DMS114 treated with DMSO at 0.1 percent for 48 hours (cell line): ENCODE results near the gene TMEM135.
"Not testable (repeated sequence)": the region's sequence is repeated elsewhere in the genome, so short reads cannot be mapped to it uniquely, and the experiment has no call there.

ENCODE experiments used
- DNase-seq: peaks from one replicate; lab custom pipeline; 2025; ENCODE audit not compliant: unreplicated experiment; lab: John Stamatoyannopoulos, UW

The TMEM135 gene

DNA sequence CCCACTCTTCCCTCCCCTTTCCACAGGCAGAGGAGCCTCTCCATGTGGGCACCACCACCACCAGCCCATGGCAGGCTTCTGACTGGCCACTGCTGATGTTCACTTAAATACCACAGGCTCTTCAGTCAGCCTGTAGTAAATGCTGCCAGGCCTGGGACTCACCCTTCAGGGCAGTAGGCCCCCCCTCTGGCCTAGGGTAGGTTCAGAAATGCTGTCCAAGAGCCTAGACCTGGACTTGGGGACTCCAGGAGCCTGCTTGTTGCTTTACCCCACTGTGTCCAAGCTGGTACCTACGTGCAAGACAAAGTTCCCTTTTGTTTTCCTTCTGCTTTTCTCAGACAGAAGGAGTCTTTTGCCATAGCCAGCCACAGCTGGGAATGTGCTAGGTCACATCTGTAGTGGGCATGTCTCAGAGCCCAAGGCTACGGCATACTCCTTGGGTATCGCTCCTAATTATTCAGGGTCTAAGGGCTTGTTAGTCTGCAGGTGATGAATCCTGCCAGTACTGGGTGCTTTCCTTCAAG is 38.6 kb downstream of the TMEM135 start:
- DNase-seq: no peak

DNA sequence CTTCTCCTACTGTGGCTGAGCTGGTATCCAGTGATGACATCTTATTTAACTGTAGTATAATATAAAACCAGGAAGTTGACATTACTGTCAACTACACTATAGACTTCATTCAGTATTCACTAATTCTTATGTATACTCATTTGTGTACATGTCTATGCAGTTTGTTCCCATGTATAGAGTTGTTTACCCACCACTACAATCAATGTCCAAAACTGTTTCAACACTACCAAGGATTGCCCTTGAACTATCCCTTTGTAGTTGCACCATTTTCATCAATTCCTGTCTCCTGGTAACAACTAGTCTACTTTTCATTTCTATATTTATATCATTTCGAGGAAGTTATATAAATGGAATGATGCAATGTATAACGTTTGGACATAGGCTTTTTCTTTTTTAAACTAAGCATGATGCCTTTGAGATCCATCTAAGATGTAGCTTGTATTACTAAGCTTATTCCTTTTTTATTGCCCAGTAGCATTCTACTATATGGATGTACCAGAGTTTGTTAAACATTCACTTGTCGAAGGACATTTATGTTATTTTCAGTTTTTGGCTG is 39.2 kb downstream of the TMEM135 start:
- no peak for DNase-seq

DNA sequence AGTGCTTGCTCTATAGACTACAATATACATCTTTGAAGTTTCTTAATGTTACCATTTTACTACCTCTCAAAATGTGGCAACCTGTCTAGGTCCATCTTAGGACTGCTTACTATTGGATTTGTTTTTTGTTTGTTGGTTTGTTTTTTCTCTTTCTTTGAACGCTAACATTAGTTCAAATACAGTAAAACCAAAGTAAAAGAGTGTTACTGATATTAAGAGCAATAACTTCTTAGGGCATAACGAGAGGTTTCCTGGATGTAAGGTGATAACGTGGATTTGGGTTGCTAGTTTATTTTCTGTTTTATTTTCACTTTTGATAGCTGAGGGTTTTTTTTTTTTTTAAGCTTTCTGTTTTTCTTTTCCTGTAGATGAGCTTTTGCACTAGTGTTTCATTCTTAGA is 43.6 kb downstream of the TMEM135 start:
- no peak for DNase-seq

DNA sequence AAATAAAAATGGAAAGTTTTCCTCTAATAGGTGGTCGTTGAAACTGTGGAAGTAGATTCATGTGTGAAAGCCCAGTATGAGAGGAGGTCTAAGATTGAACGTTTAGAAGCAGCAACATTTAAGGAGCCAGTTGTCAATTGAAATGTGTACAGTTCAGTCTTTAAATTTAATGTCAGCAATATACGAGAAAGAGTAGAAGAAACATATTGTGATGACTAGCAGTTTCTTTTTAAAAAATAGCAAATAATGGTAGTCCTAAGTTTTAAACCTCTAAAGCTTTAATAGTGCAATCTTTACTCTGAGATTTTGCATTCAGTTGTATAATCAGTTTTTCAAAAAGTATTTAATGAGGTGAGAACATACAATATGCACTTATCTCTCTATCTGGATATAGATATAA is 44.9 kb downstream of the TMEM135 start:
- DNase-seq: no peak

DNA sequence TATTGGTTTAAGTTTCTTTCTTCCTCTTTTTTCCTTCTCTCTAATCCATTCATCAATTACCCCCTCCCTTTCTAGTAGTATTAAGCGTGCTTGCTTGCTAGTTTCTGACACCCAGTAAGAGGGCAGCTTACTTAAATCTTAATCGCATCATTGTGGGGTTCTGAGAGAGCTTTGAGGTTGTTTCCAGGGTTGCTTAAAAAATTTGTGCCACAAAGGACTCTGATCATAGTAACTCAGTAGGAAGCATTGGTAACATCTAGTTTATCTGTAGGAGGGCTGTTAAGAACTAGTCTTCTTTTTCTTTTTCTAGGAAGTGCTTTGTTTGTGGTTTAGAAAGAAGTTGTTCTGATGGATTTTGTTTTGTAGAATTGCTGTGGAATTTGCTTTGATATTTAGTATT is 45.3 kb downstream of the TMEM135 start:
- no peak for DNase-seq

DNA sequence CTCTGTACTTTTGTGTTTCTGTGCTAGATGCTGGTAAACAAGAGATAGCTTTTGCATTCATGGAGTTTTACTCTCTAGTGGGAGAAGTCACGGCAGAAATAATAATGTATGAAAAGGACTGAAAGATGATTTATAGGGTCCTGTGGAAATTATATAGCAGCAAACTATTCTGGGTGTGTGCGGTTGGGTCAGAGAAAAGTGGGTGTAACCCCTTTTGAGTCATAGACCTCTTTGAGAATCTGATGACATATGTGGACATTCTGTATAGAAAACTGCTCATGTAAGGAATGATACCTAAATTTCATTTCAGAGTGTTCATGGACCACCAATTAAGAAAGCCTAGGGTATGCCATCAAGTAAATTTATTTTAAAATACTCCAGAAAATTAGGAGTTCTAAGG is 54.4 kb downstream of the TMEM135 start:
- DNase-seq: no peak

DNA sequence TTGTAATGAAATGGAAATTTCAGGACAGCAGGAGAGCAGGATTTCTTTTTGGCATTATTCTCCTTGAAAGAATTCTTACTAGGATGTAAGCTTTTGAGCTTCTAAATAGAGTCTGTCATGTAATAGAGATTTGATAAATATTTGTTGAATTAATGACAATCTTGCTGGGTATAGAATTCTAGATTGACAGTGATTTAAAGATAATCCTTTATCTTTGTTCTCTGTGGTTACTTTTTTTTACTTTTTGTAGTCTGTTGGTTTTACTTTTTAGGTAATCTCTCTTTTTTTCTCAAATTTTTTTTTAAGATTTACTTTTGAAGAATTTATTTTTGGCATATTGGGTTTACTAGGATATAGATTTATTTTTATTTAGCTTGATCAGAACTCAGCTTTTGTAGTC is 54.8 kb downstream of the TMEM135 start:
- DNase-seq: no peak

DNA sequence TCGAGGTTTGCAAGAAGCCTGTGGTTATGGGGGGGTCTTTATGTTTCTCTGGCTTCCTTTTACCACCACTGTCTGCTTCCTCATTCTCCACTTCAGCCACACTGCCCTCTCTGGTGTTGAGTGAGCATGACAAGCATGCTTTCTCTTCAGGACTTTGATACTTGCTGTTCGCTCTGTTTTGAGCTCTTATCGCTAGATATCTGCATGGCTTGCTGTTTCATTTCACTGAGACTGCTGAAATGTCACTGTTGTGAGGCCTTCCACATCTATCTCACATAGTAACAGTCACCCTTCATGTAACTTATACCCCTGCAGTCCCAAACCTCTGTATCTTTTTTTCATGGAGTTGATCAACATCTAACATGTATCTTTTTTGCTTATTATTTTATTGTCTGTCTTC is 59.8 kb downstream of the TMEM135 start:
- DNase-seq: peak; percentile 7

DNA sequence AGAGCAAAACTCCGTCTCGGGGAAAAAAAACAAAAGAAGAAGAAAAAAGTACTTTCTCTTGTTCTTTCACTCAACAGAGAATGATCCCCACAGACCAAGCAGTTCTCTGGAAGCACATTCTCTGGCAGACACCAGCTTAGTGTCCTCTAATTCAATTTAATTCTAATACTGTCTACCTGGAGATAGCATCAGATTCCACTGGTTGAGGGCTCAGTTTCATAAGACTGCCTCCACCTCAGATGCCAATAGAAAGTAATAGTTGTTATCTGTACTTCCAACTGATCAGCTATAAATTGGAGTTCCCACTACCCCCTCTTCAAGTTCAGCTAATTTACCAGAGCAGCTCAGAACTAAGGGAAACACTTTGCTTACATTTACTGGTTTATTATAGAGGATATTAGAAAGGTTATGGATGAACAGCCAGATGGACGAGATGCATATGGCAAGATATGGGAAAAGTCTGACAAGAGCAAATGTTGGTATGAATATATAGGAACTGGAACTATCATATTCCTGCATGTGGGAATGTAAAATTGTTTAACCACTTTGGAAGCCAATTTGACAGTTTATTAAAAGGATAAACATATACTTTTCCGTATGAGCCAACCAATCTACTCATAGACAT is 64.3 kb downstream of the TMEM135 start:
- DNase-seq: no peak

DNA sequence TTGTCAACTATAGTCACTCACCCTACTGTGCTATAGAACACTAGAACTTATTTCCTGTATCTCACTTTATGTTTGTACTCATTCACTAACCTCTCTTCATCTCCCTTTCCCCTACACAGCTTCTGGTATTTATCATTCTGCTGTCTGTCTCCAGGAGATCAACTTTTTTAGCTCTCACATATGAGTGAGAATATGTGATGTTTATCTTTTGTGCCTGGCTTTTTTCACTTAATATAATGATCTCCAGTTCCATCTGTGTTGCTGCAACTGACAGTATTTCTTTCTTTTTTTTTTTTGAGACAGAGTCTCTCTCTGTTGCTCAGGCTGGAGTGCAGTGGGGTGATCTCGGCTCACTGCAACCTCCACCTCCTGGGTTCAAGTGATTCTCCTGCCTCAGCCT is 68.1 kb downstream of the TMEM135 start:
- DNase-seq: not testable (repeated sequence)

DNA sequence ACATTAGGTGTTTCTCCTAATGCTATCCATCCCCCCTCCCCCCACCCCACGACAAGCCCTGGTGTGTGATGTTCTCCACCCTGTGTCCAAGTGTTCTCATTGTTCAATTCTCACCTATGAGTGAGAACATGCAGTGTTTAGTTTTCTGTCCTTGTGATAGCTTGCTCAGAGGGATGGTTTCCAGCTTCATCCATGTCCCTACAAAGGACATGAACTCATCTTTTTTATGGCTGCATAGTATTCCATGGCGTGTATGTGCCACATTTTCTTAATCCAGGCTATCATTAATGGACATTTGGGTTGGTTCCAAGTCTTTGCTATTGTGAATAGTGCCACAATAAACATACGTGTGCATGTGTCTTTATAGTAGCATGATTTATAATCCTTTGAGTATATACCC is 69.6 kb downstream of the TMEM135 start:
- not testable (repeated sequence) for DNase-seq

DNA sequence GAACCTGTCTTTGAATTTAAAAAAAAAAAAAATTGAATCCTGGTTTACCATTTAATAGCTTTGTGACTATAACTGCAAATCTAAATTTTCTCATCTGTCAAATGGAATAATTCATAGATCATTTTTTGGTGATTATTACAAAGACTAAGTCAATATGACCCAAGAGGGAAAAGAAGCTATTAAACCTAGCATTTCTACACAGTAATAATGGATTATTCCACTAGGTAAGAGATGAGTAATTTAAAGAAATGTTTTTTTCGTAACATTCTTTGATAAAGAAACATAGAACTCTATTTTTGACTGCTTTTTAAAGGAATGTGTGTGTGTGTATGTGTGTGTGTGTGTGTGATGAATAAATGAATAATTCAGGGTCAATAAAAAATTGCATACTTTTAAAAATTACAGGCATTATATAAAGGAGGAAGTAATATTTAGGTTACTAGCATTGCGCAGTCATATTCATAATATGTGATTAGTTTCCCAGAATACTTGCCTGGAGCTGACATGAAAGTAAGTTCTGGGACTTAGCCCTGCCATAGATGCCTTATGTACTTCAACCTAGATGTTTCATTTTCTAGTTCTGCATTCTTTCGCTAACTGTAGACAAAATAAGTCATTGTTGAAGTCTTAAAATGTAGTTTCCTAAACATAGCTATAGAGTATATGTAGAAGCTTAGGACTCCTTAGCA is 72.9 kb downstream of the TMEM135 start:
- DNase-seq: no peak

DNA sequence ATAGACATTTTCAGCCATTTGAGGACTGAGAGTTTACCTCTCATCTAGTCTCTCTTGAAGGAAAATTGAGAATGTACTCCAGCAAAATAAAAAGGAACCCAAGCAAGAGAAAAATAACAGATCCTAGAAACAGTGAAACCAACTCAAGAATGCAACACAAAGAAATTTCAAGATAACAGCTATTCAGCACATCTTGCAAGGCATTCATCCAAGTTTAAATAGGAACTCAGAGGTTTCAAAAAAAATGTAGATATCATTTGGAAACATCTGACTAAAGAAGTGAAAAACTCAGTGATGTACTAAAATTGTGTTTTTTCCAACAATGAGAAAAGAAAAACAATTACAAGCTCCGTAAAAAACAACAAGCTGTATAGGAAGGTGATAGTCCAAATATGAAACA is 76.4 kb downstream of the TMEM135 start:
- DNase-seq: no peak

DNA sequence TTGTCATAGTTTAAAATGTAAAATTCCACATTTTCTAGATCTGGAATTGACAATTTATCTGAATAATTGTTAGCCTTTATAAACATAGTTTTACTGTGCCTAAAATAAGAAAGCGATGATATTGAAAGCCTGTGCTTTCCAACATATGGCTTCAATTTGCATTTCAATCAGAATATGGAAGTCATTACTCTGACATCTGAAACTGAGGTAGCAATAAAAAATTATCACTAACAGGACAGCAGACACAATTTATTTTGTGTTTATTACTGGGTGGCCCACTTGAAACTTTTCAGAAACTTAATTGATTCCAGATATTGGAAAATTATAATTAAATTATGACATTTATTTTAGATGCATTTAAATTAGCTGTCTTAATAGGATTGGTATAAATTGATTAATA is 78.5 kb downstream of the TMEM135 start:
- DNase-seq: no peak

DNA sequence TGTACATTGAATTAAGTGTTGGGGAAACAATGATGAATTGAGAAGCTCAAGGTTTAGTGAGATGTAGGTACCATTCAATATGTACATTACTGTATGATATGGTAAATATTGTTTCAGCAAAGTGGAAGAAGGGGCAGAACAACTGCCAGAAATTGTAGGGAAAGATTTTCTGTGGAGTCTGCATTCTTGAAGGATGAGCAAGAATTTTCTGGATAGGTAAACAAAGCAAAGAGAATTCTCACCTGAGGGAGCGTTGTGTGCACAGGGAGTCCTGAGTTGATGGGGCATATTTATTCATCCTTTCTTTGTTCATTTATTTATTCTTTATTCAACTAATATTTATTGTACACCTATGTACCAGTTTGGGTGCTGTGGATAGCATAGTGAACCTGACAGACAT is 83.2 kb downstream of the TMEM135 start:
- no peak for DNase-seq

DNA sequence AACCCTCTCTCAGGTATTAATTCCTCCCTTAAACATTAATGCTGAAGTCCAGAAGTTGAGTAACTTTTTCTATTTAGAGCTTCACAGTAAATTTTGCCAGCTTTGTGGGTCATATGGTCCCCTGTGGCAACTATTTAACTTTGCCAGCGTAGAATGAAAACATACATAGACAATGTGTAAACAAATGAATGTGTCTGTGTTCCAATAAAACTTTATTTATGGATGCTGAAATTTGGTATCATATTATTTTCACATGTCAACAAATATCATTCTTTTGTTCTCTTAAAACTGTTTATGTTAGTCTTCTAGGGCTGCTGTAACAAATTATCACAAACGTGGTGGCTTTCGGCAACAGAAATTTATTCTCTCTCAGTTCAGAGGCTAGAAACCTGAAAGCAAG is 85.1 kb downstream of the TMEM135 start:
- DNase-seq: no peak

DNA sequence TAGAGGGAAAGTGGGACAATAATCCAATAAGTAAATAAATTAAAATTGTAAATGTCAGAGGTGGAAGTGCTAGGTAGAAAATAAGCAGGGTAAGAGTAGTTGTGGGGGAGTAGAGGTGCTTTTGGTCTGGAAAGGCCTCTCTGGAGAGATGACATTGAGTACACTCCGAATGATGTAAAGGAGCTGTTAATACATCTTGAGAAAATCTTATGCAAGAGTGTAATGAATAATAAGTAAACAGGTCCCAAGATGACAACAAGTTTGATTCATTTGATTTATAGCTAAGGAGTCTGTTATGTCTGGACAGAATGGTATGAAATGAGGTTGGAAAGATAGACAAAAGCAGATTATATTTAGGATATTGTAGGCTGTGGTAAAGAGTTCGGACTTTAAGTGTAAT is 87.5 kb downstream of the TMEM135 start:
- no peak for DNase-seq

DNA sequence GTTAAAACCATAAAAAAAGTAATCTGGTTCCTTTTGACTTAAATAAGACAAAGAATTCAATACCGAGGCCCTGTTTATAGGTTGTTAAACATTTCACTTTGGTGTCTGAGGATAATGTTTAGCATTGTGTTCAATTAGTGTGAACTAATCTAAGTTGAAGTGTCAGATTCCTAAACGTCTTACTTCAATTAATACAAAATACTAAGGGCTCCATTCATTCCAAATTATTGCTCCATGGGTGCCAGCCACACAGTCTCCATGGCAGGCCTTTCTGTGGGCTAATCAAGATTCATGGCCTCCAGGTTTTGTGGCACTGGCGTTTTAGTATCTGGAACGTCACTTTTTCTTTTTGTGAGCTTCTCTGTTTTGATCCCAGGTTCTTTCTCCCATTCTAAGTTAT is 89.4 kb downstream of the TMEM135 start:
- no peak for DNase-seq

DNA sequence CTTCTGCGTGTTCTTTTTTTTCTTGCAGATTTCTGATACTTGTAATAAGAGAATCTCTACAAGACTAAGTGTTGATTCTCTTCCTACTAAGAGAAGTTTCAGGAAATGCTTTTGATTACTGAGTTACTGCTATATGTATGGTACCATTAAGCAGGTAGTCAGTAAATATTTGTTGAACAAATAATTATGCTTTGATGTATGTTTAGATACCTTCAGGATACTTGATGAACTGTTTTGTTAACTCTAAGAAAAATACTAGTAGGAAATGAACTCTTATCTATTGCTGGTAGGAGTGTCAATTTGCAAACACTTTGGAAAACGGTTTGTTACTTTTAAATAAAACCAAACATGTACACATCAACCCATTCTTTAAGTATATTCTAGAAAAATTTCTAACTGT is 90.6 kb downstream of the TMEM135 start:
- DNase-seq: no peak

DNA sequence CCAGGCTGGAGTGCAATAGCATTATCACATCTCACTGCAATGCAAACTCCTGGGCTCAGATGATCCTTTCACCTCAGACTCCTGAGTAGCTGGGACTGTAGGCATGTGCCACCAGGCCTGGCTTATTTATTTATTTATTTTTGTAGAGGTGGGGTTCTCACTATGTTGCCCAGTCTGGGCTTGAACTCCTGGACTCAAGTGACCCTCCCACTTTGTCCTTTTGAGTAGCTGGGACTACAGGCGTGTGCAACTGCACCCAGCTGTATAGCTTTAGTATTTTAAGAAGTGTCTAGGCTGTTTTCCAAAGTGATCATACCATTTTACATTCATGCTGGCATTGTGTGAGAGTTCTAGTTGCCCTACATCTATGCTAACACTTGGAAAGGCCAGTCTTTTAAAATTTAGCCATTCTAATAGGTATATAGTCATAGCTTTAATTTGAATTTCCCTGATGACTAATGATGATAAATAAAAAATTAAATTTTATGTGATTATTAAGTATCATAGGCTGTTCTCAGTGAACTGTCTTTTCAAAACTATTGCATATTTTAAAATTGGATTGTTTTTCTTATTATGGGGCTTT is 96.9 kb downstream of the TMEM135 start:
- no peak for DNase-seq

DNA sequence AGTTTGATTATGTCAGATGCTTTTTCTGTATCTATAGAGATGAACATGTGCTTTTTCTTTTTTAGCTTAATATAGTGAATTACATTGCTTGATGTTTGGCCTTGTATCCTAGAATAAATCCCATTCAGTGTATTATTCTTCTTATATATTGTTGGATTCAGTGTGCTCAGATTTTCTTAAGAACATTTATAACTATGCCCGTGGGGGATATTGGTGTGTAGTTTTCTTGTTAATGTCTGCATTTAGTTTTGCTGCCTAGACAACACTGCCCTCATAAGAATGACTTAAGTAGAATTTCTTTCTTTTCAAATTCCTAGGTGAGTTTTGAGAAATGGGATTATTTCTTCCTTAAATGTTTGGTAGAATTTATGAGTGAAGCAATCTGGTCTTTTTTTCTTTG is 98.5 kb downstream of the TMEM135 start:
- DNase-seq: no peak

DNA sequence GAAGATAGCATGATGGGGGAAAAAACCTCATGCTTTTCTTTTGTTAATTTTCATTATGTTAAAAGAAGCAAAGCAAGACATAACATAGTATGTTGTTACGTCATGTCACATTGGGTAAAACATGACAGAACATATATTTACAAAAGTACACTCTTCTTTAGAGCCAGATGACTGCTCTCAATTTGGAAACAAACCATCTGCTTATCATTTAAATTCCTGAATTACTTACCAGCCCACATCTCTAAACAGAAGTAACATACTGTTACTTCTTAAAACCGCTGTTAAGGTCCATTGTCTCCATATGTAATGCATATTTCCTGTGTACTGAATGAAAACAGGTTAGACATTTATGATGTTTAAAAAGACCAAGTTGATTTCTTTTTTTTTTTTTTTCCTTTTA is 100.0 kb downstream of the TMEM135 start:
- DNase-seq: no peak
